GM18517 (cell line): ENCODE data around the gene DSC1.
"Not testable (repeated sequence)": the region's sequence is repeated elsewhere in the genome, so short reads cannot be mapped to it uniquely, and the experiment has no call there.

ENCODE experiments used
- ATAC-seq: cut with Tn5 transposase; IDR thresholded peaks from one replicate; pipeline ENCODE4 v1.9.1; 2021; ENCODE audit warnings: mild to moderate bottlenecking, moderate library complexity; ENCODE audit not compliant: unreplicated experiment

The DSC1 gene

GRCh38 chr18:31162825-31163435 lies at the start of gene DSC1:
Gene DSC1, minus strand, starts transcription at chr18:31162856. Its CDS starts 262 bp downstream, at chr18:31162594.
- ATAC-seq: no peak

- ATAC-seq: no peak
Observed at GRCh38 chr18:31211047-31211446, 48.4 kb upstream of the DSC1 start.

GRCh38 chr18:31209041-31209440 lies 46.4 kb upstream of the DSC1 start:
- no peak for ATAC-seq

- ATAC-seq: no peak
Observed at GRCh38 chr18:31207391-31207790, 44.7 kb upstream of the DSC1 start.

GRCh38 chr18:31206787-31207381 lies 44.2 kb upstream of the DSC1 start:
- peak; percentile 98 for ATAC-seq

- no peak for ATAC-seq
Observed at GRCh38 chr18:31206071-31206470, 43.4 kb upstream of the DSC1 start.

GRCh38 chr18:31205273-31205672 lies 42.6 kb upstream of the DSC1 start:
- no peak for ATAC-seq

GRCh38 chr18:31204833-31205232 lies 42.2 kb upstream of the DSC1 start:
- ATAC-seq: no peak

- ATAC-seq: no peak
Observed at GRCh38 chr18:31204166-31204565, 41.5 kb upstream of the DSC1 start.

- ATAC-seq: no peak
Observed at GRCh38 chr18:31203794-31204148, 41.1 kb upstream of the DSC1 start.

- no peak for ATAC-seq
Observed at GRCh38 chr18:31203096-31203793, 40.6 kb upstream of the DSC1 start.

- ATAC-seq: no peak
Observed at GRCh38 chr18:31199190-31199769, 36.6 kb upstream of the DSC1 start.

GRCh38 chr18:31197676-31198075 lies 35.0 kb upstream of the DSC1 start:
- ATAC-seq: no peak

GRCh38 chr18:31195063-31195462 lies 32.4 kb upstream of the DSC1 start:
- no peak for ATAC-seq

- no peak for ATAC-seq
Observed at GRCh38 chr18:31192086-31192776, 29.6 kb upstream of the DSC1 start.

- ATAC-seq: no peak
Observed at GRCh38 chr18:31190919-31191318, 28.3 kb upstream of the DSC1 start.

- ATAC-seq: no peak
Observed at GRCh38 chr18:31189757-31190156, 27.1 kb upstream of the DSC1 start.

- ATAC-seq: no peak
Observed at GRCh38 chr18:31185186-31185950, 22.7 kb upstream of the DSC1 start.

- ATAC-seq: no peak
Observed at GRCh38 chr18:31183302-31183701, 20.6 kb upstream of the DSC1 start.

GRCh38 chr18:31177369-31177768 lies 14.7 kb upstream of the DSC1 start:
- ATAC-seq: not testable (repeated sequence)

GRCh38 chr18:31176531-31176930 lies 13.9 kb upstream of the DSC1 start:
- no peak for ATAC-seq
